HEK293 (cell line): Measurements from ENCODE around the gene PRDM5.

Experiments used
- CTCF ChIA-PET: fragments of 350-600 bp; formaldehyde crosslinking; extraction: SDS; loops from one replicate; lab custom pipeline; 2021; ENCODE audit warnings: antibody characterized with exemption; lab: Yijun Ruan, JAX
- POLR2A ChIA-PET: fragments of 300-600 bp; formaldehyde crosslinking; extraction: SDS; loops from one replicate; lab custom pipeline; 2020; ENCODE audit warnings: antibody characterized with exemption, inconsistent platforms; lab: Yijun Ruan, JAX
- H3K27ac ChIP-seq: fragments of 200-500 bp; sonication (Bioruptor generic); 2 replicates; pipeline ENCODE4 v1.5.1; 2014; ENCODE audit warnings: low read depth, low read length, control low read depth, inconsistent platforms; ENCODE audit errors: extremely low read depth
- H3K36me3 ChIP-seq, 2 experiments: fragments of 200-500 bp in 1 of 2; sonication (Bioruptor generic) in 1 of 2; 1 replicate in 1 of 2; 2 replicates in 1 of 2; pipeline ENCODE4 v1.5.1; 2014 to 2017; ENCODE audit warnings: inconsistent platforms in 2 of 2, low read length in 2 of 2; ENCODE audit not compliant: control insufficient read depth in 2 of 2, insufficient read depth in 1 of 2
- H3K4me1 ChIP-seq: fragments of 200-500 bp; sonication (Bioruptor generic); 2 replicates; pipeline ENCODE4 v1.5.1; 2014; ENCODE audit warnings: mild to moderate bottlenecking, low read length, inconsistent platforms; ENCODE audit not compliant: control insufficient read depth, insufficient read depth
- H3K4me3 ChIP-seq: 2 replicates; pipeline ENCODE4 v1.5.1; 2011; ENCODE audit warnings: low read depth, mild to moderate bottlenecking, control low read depth, low read length, moderate library complexity
- H3K9me3 ChIP-seq: fragments of 200-500 bp; sonication (Bioruptor generic); 2 replicates; pipeline ENCODE4 v1.5.1; 2014; ENCODE audit warnings: low read depth, low read length, inconsistent platforms; ENCODE audit not compliant: control insufficient read depth, insufficient read depth
- ATF2 ChIP-seq: fragments of 450-650 bp; formaldehyde crosslinking; IDR thresholded peaks from 2 replicates; pipeline ENCODE4 v1.5.1; 2016; ENCODE audit warnings: missing biosample characterization, missing genetic modification characterization, low read depth
- FEZF1 ChIP-seq: fragments of 450-650 bp; formaldehyde crosslinking; IDR thresholded peaks from 2 replicates; pipeline ENCODE4 v1.5.1; 2016; ENCODE audit warnings: missing biosample characterization, missing genetic modification characterization
- GLI2 ChIP-seq: fragments of 450-650 bp; formaldehyde crosslinking; IDR thresholded peaks from 2 replicates; pipeline ENCODE4; 2017; ENCODE audit warnings: missing biosample characterization, missing genetic modification characterization, low read depth, borderline replicate concordance
- KLF10 ChIP-seq: fragments of 450-650 bp; IDR thresholded peaks from 2 replicates; pipeline ENCODE4 v1.5.1; 2018; ENCODE audit warnings: missing biosample characterization, mild to moderate bottlenecking, missing genetic modification characterization
- KLF17 ChIP-seq: fragments of 450-650 bp; formaldehyde crosslinking; IDR thresholded peaks from 2 replicates; pipeline ENCODE4 v1.5.1; 2016; ENCODE audit warnings: missing biosample characterization, missing genetic modification characterization
- OVOL3 ChIP-seq: fragments of 450-650 bp; formaldehyde crosslinking; IDR thresholded peaks from 2 replicates; pipeline ENCODE4 v1.5.1; 2016; ENCODE audit warnings: missing biosample characterization, missing genetic modification characterization
- ZBTB44 ChIP-seq: fragments of 450-650 bp; IDR thresholded peaks from 2 replicates; pipeline ENCODE4 v1.5.1; 2018; ENCODE audit warnings: missing biosample characterization, mild to moderate bottlenecking, missing genetic modification characterization
- ZEB2 ChIP-seq: fragments of 450-650 bp; formaldehyde crosslinking; IDR thresholded peaks from 2 replicates; pipeline ENCODE4 v1.5.1; 2016; ENCODE audit warnings: missing biosample characterization, missing genetic modification characterization
- ZFP37 ChIP-seq: fragments of 450-650 bp; formaldehyde crosslinking; IDR thresholded peaks from 2 replicates; pipeline ENCODE4 v1.5.1; 2016; ENCODE audit warnings: missing biosample characterization, missing genetic modification characterization
- ZNF16 ChIP-seq: fragments of 450-650 bp; formaldehyde crosslinking; IDR thresholded peaks from 2 replicates; pipeline ENCODE4 v1.5.1; 2016; ENCODE audit warnings: low read depth, missing biosample characterization, missing genetic modification characterization
- ZNF221 ChIP-seq: fragments of 450-650 bp; formaldehyde crosslinking; IDR thresholded peaks from 2 replicates; pipeline ENCODE4 v1.5.1; 2017; ENCODE audit warnings: missing biosample characterization, missing genetic modification characterization, borderline replicate concordance
- ZNF24 ChIP-seq: fragments of 450-650 bp; formaldehyde crosslinking; IDR thresholded peaks from 2 replicates; pipeline ENCODE4 v1.5.1; 2016; ENCODE audit warnings: missing biosample characterization, missing genetic modification characterization
- ZNF354C ChIP-seq: fragments of 450-650 bp; formaldehyde crosslinking; IDR thresholded peaks from 2 replicates; pipeline ENCODE4 v1.5.1; 2016; ENCODE audit warnings: missing biosample characterization, missing genetic modification characterization, low read depth, borderline replicate concordance
- ZNF404 ChIP-seq: fragments of 450-650 bp; formaldehyde crosslinking; IDR thresholded peaks from 2 replicates; pipeline ENCODE4 v1.5.1; 2017; ENCODE audit warnings: missing biosample characterization, missing genetic modification characterization
- ZNF48 ChIP-seq: fragments of 450-650 bp; formaldehyde crosslinking; IDR thresholded peaks from 2 replicates; pipeline ENCODE4 v1.5.1; 2016; ENCODE audit warnings: missing biosample characterization, missing genetic modification characterization
- ZNF510 ChIP-seq: fragments of 450-650 bp; formaldehyde crosslinking; IDR thresholded peaks from 2 replicates; pipeline ENCODE4 v1.5.1; 2018; ENCODE audit warnings: mild to moderate bottlenecking, missing genetic modification characterization, missing biosample characterization; ENCODE audit not compliant: insufficient replicate concordance
- ZNF548 ChIP-seq: fragments of 450-650 bp; formaldehyde crosslinking; IDR thresholded peaks from 2 replicates; pipeline ENCODE4 v1.5.1; 2016; ENCODE audit warnings: missing biosample characterization, missing genetic modification characterization
- ZNF624 ChIP-seq: fragments of 450-650 bp; formaldehyde crosslinking; IDR thresholded peaks from 2 replicates; pipeline ENCODE4 v1.5.1; 2017; ENCODE audit warnings: missing biosample characterization, missing genetic modification characterization
- ZNF701 ChIP-seq: fragments of 450-650 bp; formaldehyde crosslinking; IDR thresholded peaks from 2 replicates; pipeline ENCODE4 v1.5.1; 2016; ENCODE audit warnings: missing biosample characterization, missing genetic modification characterization
- ZNF747 ChIP-seq: fragments of 450-650 bp; formaldehyde crosslinking; IDR thresholded peaks from 2 replicates; pipeline ENCODE4 v1.5.1; 2016; ENCODE audit warnings: missing biosample characterization, missing genetic modification characterization
- ZNF785 ChIP-seq: fragments of 450-650 bp; formaldehyde crosslinking; IDR thresholded peaks from 2 replicates; pipeline ENCODE4 v1.5.1; 2016; ENCODE audit warnings: missing biosample characterization, missing genetic modification characterization
- ZNF792 ChIP-seq: fragments of 450-650 bp; formaldehyde crosslinking; IDR thresholded peaks from 2 replicates; pipeline ENCODE4 v1.5.1; 2016; ENCODE audit warnings: missing biosample characterization, missing genetic modification characterization
- ZNF830 ChIP-seq: fragments of 450-650 bp; IDR thresholded peaks from 2 replicates; pipeline ENCODE4 v1.5.0; 2018; ENCODE audit warnings: missing biosample characterization, missing genetic modification characterization, low read depth, mild to moderate bottlenecking, moderate library complexity
- ZNF843 ChIP-seq: fragments of 450-650 bp; formaldehyde crosslinking; IDR thresholded peaks from 2 replicates; pipeline ENCODE4 v1.5.1; 2016; ENCODE audit warnings: missing biosample characterization, missing genetic modification characterization
- ZXDB ChIP-seq: fragments of 450-650 bp; formaldehyde crosslinking; IDR thresholded peaks from 2 replicates; pipeline ENCODE4 v1.5.1; 2016; ENCODE audit warnings: missing biosample characterization, missing genetic modification characterization

PRDM5 gene

GRCh38 chr4:120826449-120826848 lies 96.1 kb downstream of the PRDM5 start:
- Histone ChIP-seq H3K36me3 (no peaks in the 10 kb centered on the region), H3K27ac (no peak overlapping the region), H3K4me3 (no peak overlapping the region), H3K9me3 (no peaks in the 10 kb centered on the region), H3K4me1 (0 out of 2 replicates have a peak, but pooled peaks cover 3% of the 10 kb centered on the region)
- TF ChIP-seq ZNF16 (tag by site-specific recombination) (no peak), ZBTB44 (tag by site-specific recombination) (no peak), ZNF830 (tag by site-specific recombination) (no peak), ZNF221 (tag by site-specific recombination) (no peak), ZNF48 (tag by site-specific recombination) (no peak), ZNF843 (tag by site-specific recombination) (no peak), ZFP37 (tag by site-specific recombination) (no peak), ZNF747 (tag by site-specific recombination) (no peak), KLF10 (tag by site-specific recombination) (no peak), FEZF1 (no peak), KLF17 (tag by site-specific recombination) (no peak), ZNF24 (tag by site-specific recombination) (no peak)
- ChIA-PET CTCF (no interaction called here), POLR2A (no interaction called here)

GRCh38 chr4:120824946-120825345 lies 97.6 kb downstream of the PRDM5 start:
- Histone ChIP-seq H3K4me1 (0 out of 2 replicates have a peak, but pooled peaks cover 3% of the 10 kb centered on the region), H3K4me3 (no peak overlapping the region), H3K27ac (no peak overlapping the region), H3K36me3 (no peaks in the 10 kb centered on the region), H3K9me3 (no peaks in the 10 kb centered on the region)
- CTCF ChIA-PET = no interaction called here
- POLR2A ChIA-PET = no interaction called here
- TF ChIP-seq ZEB2 (tag by site-specific recombination) = no peak
- TF ChIP-seq ZNF785 (tag by site-specific recombination) = no peak
- no peak for TF ChIP-seq ZNF404 (tag by site-specific recombination)
- TF ChIP-seq ATF2 = no peak
- no peak for TF ChIP-seq ZNF792
- TF ChIP-seq ZNF354C (tag by site-specific recombination) = no peak
- no peak for TF ChIP-seq ZXDB (tag by site-specific recombination)
- TF ChIP-seq GLI2 = no peak
- TF ChIP-seq ZNF624 = no peak
- no peak for TF ChIP-seq OVOL3 (tag by site-specific recombination)
- TF ChIP-seq ZNF701 (tag by site-specific recombination) = no peak
- no peak for TF ChIP-seq ZNF510 (tag by site-specific recombination)
- no peak for TF ChIP-seq ZNF548 (tag by site-specific recombination)
